Measurements from ENCODE around the gene HEY2. TPM values are rescaled to one million over a fixed set of nuclear protein-coding genes. Genes with fewer than 3 reads are reported as not detected.
A peak's percentile ranks its signal among the peaks of the same experiment; 100 is the strongest.

HEY2 gene
- total and polyA plus RNA-seq, 8 donors, result 0.83 to 3.8 (median 1.2) TPM; not detected in 2

- H3K27me3 ChIP-seq, result peaks cover 0 to 83% (median 71%) of the 10 kb centered on the region in 3 donors
- TF ChIP-seq POLR2AphosphoS5 (IDR thresholded peaks at IDR 0.05), result no peak
- TF ChIP-seq, protein P1, sequence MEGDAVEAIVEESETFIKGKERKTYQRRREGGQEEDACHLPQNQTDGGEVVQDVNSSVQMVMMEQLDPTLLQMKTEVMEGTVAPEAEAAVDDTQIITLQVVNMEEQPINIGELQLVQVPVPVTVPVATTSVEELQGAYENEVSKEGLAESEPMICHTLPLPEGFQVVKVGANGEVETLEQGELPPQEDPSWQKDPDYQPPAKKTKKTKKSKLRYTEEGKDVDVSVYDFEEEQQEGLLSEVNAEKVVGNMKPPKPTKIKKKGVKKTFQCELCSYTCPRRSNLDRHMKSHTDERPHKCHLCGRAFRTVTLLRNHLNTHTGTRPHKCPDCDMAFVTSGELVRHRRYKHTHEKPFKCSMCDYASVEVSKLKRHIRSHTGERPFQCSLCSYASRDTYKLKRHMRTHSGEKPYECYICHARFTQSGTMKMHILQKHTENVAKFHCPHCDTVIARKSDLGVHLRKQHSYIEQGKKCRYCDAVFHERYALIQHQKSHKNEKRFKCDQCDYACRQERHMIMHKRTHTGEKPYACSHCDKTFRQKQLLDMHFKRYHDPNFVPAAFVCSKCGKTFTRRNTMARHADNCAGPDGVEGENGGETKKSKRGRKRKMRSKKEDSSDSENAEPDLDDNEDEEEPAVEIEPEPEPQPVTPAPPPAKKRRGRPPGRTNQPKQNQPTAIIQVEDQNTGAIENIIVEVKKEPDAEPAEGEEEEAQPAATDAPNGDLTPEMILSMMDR (IDR thresholded peaks at IDR 0.05), result no peak
- TF ChIP-seq EP300 (IDR thresholded peaks at IDR 0.05), result no peak
- peak overlapping the region; percentile 67 to 83 (median 74) for H3K4me3 ChIP-seq
- no peaks in the 10 kb centered on the region for H3K36me3 ChIP-seq
- H3K4me1 ChIP-seq, result peaks cover 7 to 51% (median 39%) of the 10 kb centered on the region in 4 donors
- peak overlapping the region; percentile 42 to 87 (median 81) for H3K27ac ChIP-seq
- H3K9me3 ChIP-seq, result no peaks in the 10 kb centered on the region
- 1 to 3% (median 2%) methylated on average over 58 to 76 of the region's 76 CpGs for WGBS, 5 donors
- intact Hi-C loops (cut with DNase I; ENCODE audit: low total_unique reads), result no loop called here
- DNase-seq, result peak; percentile 45 to 58
Measured at GRCh38 chr6:125747589-125748405, 1.6 kb upstream of the HEY2 start.

DNA sequence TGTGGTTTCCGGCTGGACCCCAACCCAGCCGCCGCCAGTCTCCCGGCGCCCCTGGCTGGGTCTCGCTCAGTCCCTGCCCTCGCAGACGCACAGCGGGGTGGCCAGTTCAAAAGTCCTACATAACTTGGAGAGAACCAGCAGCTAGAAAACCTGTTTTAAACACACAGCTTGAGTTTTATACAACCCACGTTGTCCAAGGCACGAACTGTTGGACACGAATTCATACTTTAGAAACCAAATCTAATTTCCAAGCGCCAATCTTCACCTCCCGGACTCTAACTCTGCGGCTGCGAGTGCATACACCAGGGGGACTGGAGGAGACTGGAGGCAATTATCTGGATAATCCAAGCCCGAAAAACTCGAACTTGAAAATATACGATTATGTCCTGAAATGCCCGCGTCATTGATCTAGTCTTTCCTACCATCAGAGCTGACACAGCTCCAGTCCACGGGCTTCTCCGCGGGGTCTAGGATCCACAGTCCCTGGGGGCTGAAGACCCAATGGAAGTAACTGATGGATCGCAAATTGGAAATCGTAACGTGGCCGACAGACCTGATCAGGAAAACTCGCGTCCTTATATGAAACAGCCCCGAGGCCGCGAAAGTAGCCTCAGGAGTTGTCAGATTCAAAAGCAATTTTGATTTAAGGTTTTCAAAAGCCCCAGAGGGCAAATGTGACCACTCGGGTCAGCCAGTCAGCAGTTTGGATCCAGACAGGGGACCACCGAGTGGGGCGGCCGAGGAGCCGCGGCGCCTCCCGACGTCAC is 843 bp upstream of the HEY2 start:
- Histone ChIP-seq H3K27ac (peak overlapping the region; percentile 42 to 87 (median 81)), H3K9me3 (no peaks in the 10 kb centered on the region), H3K4me1 (peaks cover 7 to 54% (median 39%) of the 10 kb centered on the region in 4 donors), H3K4me3 (peak overlapping the region; percentile 67 to 83 (median 74)), H3K36me3 (no peaks in the 10 kb centered on the region), H3K27me3 (peaks cover 0 to 88% (median 75%) of the 10 kb centered on the region in 3 donors)
- DNase-seq, result peak in 1 of 2 donors; percentile 55
- TF ChIP-seq, protein P1 (IDR thresholded peaks at IDR 0.05), result no peak
- TF ChIP-seq EP300 (IDR thresholded peaks at IDR 0.05), result no peak
- no peak for TF ChIP-seq POLR2A (IDR thresholded peaks at IDR 0.05)
- no peak for TF ChIP-seq POLR2AphosphoS5 (IDR thresholded peaks at IDR 0.05)
- intact Hi-C loops (cut with DNase I; ENCODE audit: low total_unique reads), result no loop called here
- WGBS, 5 donors, result 1 to 2% (median 1%) methylated on average over 41 to 42 of the region's 42 CpGs

- Histone ChIP-seq H3K4me3 (peak overlapping the region; percentile 67 to 83 (median 74)), H3K9me3 (no peaks in the 10 kb centered on the region), H3K36me3 (no peaks in the 10 kb centered on the region), H3K4me1 (peaks cover 7 to 54% (median 39%) of the 10 kb centered on the region in 4 donors), H3K27ac (peak overlapping the region; percentile 76 to 87 (median 81)), H3K27me3 (peaks cover 0 to 93% (median 77%) of the 10 kb centered on the region in 3 donors)
- intact Hi-C loops (cut with DNase I; ENCODE audit: low total_unique reads), result no loop called here
- WGBS, 5 donors, result 4 to 6% (median 4%) methylated on average over 35 of the region's 35 CpGs
- DNase-seq, result peak in 1 of 2 donors; percentile 40
- no peak for TF ChIP-seq POLR2A (IDR thresholded peaks at IDR 0.05)
- TF ChIP-seq, protein P1 (IDR thresholded peaks at IDR 0.05), result peak in 1 of 7 experiments; percentile 2
Measured at GRCh38 chr6:125749865-125750691, 646 bp downstream of the HEY2 start.
